Trophoblast cell (in vitro differentiated cells and primary cell): ENCODE results near the gene ATP6V1B1.

Experiments
- DNase-seq, 2 donors: peaks; one replicate each; pipeline ENCODE4 v3.0.0-alpha.2; 2016
- H2AFZ ChIP-seq: 2 replicates; pipeline ENCODE4 v1.6.1; 2013; ENCODE audit warnings: low read length, moderate library complexity, mild to moderate bottlenecking; ENCODE audit not compliant: insufficient read depth, poor library complexity
- H2AK5ac ChIP-seq: 2 replicates; pipeline ENCODE4 v1.6.1; 2013; ENCODE audit warnings: mild to moderate bottlenecking, low read length
- H2BK120ac ChIP-seq: 2 replicates; pipeline ENCODE4 v1.6.1; 2013; ENCODE audit warnings: low read length, mild to moderate bottlenecking, moderate library complexity; ENCODE audit not compliant: insufficient read depth, poor library complexity
- H2BK12ac ChIP-seq: 2 replicates; pipeline ENCODE4 v1.6.1; 2013; ENCODE audit warnings: mild to moderate bottlenecking, low read length, moderate library complexity
- H2BK5ac ChIP-seq: 2 replicates; pipeline ENCODE4 v1.6.1; 2013; ENCODE audit warnings: low read length, low read depth, moderate library complexity, mild to moderate bottlenecking; ENCODE audit not compliant: poor library complexity
- H3K14ac ChIP-seq: 2 replicates; pipeline ENCODE4 v1.6.1; 2013; ENCODE audit warnings: mild to moderate bottlenecking, low read length
- H3K18ac ChIP-seq: 2 replicates; pipeline ENCODE4 v1.6.1; 2013; ENCODE audit warnings: mild to moderate bottlenecking, low read length
- H3K23ac ChIP-seq: 2 replicates; pipeline ENCODE4 v1.6.1; 2013; ENCODE audit warnings: low read length
- H3K27ac ChIP-seq: 2 replicates; pipeline ENCODE4 v1.5.1; 2013; ENCODE audit warnings: low read depth, mild to moderate bottlenecking, inconsistent platforms, low read length, moderate library complexity
- H3K27me3 ChIP-seq: 2 replicates; pipeline ENCODE4 v1.6.1; 2013; ENCODE audit warnings: inconsistent platforms, mild to moderate bottlenecking, low read length, moderate library complexity; ENCODE audit not compliant: insufficient read depth
- H3K36me3 ChIP-seq, 2 experiments: 1 replicate in 1 of 2; 2 replicates in 1 of 2; pipeline ENCODE4 v1.6.1; 2013; ENCODE audit warnings: low read length in 2 of 2, mild to moderate bottlenecking in 2 of 2, moderate library complexity in 1 of 2; ENCODE audit not compliant: insufficient read depth in 2 of 2, control insufficient read depth in 1 of 2
- H3K4ac ChIP-seq: 2 replicates; pipeline ENCODE4 v1.6.1; 2013; ENCODE audit warnings: low read depth, mild to moderate bottlenecking, low read length, moderate library complexity
- H3K4me1 ChIP-seq, 2 experiments: 1 replicate in 1 of 2; 2 replicates in 1 of 2; pipeline ENCODE4 v1.6.1; 2013; ENCODE audit warnings: low read length in 2 of 2, mild to moderate bottlenecking in 2 of 2, moderate library complexity in 1 of 2; ENCODE audit not compliant: insufficient read depth in 2 of 2, control insufficient read depth in 1 of 2
- H3K4me2 ChIP-seq: 2 replicates; pipeline ENCODE4 v1.6.1; 2013; ENCODE audit warnings: inconsistent platforms, mild to moderate bottlenecking, low read length, moderate library complexity
- H3K4me3 ChIP-seq: 2 replicates; pipeline ENCODE4 v1.5.1; 2013; ENCODE audit warnings: mild to moderate bottlenecking, low read depth, low read length, inconsistent platforms
- H3K79me1 ChIP-seq: one replicate; pipeline ENCODE4 v1.6.1; 2013; ENCODE audit warnings: low read length
- H3K79me2 ChIP-seq: 2 replicates; pipeline ENCODE4 v1.6.1; 2013; ENCODE audit warnings: low read length, mild to moderate bottlenecking; ENCODE audit not compliant: control insufficient read depth, insufficient read depth, poor library complexity
- H3K9ac ChIP-seq: 2 replicates; pipeline ENCODE4 v1.6.1; 2013; ENCODE audit warnings: mild to moderate bottlenecking, low read length
- H3K9me3 ChIP-seq: 2 replicates; pipeline ENCODE4 v1.6.1; 2013; ENCODE audit warnings: low read depth, mild to moderate bottlenecking, control low read depth, inconsistent platforms, low read length; ENCODE audit not compliant: insufficient read depth
- H4K12ac ChIP-seq: 2 replicates; pipeline ENCODE4 v1.6.1; 2013; ENCODE audit warnings: low read depth, mild to moderate bottlenecking, low read length, moderate library complexity
- H4K8ac ChIP-seq: 2 replicates; pipeline ENCODE4 v1.6.1; 2013; ENCODE audit warnings: low read depth, mild to moderate bottlenecking, low read length, moderate library complexity
- H4K91ac ChIP-seq: one replicate; pipeline ENCODE4 v1.6.1; 2013; ENCODE audit warnings: low read depth, mild to moderate bottlenecking, low read length, moderate library complexity
- WGBS: extraction: QIAGEN DNeasy Blood & Tissue Kit; methylation state at CpG from one replicate; pipeline ENCODE4 v1.1.7; 2013; ENCODE audit warnings: missing lambda C conversion rate; ENCODE audit not compliant: insufficient read length, insufficient coverage; ENCODE audit errors: extremely low coverage; 5-methylcytosine and 5-hydroxymethylcytosine counted together

The ATP6V1B1 gene

DNA sequence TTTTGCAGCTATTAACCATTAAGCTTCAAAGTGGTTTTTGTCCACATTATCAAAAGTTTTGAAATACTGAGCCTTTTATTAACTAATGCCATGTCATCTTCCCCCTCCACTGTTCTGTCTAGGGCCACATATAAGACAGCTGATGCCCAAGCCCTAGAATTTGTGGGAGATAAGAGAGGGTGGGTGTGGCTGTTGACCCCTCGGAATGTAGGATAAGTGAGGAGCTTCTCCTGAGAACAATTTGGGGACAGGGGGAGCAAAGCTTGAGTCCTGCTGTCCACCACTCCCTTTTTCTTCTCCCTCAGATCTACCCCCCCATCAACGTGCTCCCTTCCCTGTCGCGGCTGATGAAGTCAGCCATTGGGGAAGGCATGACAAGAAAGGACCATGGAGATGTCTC, 28.4 kb downstream of the ATP6V1B1 start:
- Histone ChIP-seq H3K36me3 (no peaks in the 10 kb centered on the region), H2BK120ac (no peak overlapping the region), H4K91ac (no peak overlapping the region), H3K4me2 (no peak overlapping the region), H2BK5ac (no peak overlapping the region), H3K27ac (no peak overlapping the region), H3K14ac (no peak overlapping the region), H3K18ac (no peak overlapping the region), H4K8ac (no peak overlapping the region), H3K9me3 (peaks cover 2% of the 10 kb centered on the region), H3K23ac (no peak overlapping the region), H2AK5ac (no peak overlapping the region), H3K4ac (no peak overlapping the region), H2BK12ac (no peak overlapping the region), H2AFZ (no peak overlapping the region), H3K27me3 (peaks cover 3% of the 10 kb centered on the region), H3K4me1 (peaks cover 0 to 2% of the 10 kb centered on the region in 2 experiments), H3K4me3 (no peak overlapping the region), H3K9ac (no peak overlapping the region), H3K79me2 (no peaks in the 10 kb centered on the region), H3K79me1 (no peaks in the 10 kb centered on the region), H4K12ac (no peak overlapping the region)
- no CpG with 5 or more reads among the region's 4 CpGs for WGBS
- DNase-seq, result no peak

DNA sequence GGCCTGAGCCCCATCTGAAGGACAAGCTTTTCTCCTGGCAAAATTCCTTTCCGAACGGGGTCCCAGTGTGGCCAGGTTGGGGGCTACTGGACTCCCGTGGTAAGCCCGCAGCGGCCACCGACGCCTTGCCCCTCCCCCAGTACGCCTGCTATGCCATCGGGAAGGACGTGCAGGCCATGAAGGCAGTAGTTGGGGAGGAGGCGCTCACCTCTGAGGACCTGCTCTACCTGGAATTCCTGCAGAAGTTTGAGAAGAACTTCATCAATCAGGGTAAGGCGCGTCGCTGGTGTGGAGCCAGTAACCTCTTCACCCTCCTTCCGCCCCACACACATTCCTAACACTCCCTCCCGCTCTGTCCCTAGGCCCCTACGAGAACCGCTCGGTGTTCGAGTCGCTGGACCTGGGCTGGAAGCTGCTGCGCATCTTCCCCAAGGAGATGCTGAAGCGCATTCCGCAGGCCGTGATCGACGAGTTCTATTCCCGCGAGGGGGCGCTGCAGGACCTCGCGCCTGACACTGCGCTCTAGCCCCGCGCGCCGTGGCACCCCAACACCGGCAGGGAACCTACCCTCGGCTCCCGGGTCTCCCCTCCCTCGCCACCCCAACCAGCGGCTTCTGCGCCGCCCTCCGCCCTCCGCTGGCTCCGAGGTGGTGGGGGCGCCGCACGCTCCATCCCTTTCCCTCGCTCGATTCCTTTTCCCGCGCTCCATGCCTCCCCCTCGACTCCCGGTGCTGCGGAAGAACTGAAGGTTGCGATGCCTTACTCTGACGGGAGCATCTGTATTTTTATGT, 29.1 kb downstream of the ATP6V1B1 start:
- H2BK5ac ChIP-seq, result no peak overlapping the region

DNA sequence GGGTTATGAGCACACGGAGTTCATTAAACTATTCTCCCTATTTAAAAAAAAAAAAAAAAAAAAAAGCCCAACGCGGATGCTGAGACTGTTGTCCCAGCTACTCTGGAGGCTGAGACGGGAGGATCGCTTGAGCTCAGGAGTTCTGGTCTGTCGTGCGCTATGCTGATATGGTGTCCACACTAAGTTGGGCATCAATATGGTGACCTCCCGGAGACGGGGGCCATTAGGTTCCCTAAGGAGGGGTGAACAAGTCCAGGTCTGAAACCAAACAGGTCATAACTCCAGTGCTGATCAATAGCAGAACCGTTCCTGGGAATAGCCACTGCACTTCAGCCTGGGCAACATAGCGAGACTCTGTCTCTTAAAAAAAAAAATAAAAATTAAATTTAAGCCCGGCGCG, 29.8 kb downstream of the ATP6V1B1 start:
- no CpG with 5 or more reads among the region's 14 CpGs for WGBS
- no peak for DNase-seq
- H4K8ac ChIP-seq, result no peak overlapping the region
- no peak overlapping the region for H2AFZ ChIP-seq
- no peak overlapping the region for H3K4me2 ChIP-seq
- no peaks in the 10 kb centered on the region for H3K36me3 ChIP-seq
- no peak overlapping the region for H3K27ac ChIP-seq
- no peaks in the 10 kb centered on the region for H3K79me1 ChIP-seq
- no peak overlapping the region for H3K23ac ChIP-seq
- H3K4me1 ChIP-seq, result peaks cover 0 to 2% of the 10 kb centered on the region in 2 experiments
- no peak overlapping the region for H3K4me3 ChIP-seq
- no peak overlapping the region for H3K18ac ChIP-seq
- H4K91ac ChIP-seq, result no peak overlapping the region
- H2BK5ac ChIP-seq, result no peak overlapping the region
- H3K9me3 ChIP-seq, result peaks cover 2% of the 10 kb centered on the region
- H4K12ac ChIP-seq, result no peak overlapping the region
- H2BK12ac ChIP-seq, result no peak overlapping the region
- H3K79me2 ChIP-seq, result no peaks in the 10 kb centered on the region
- H3K9ac ChIP-seq, result no peak overlapping the region
- no peak overlapping the region for H2AK5ac ChIP-seq
- H3K14ac ChIP-seq, result no peak overlapping the region
- H3K27me3 ChIP-seq, result peaks cover 3% of the 10 kb centered on the region
- H3K4ac ChIP-seq, result no peak overlapping the region
- H2BK120ac ChIP-seq, result no peak overlapping the region

More for the DNA sequence above, 29.1 kb downstream of the ATP6V1B1 start:
- no CpG with 5 or more reads among the region's 59 CpGs for WGBS
- Histone ChIP-seq H3K27ac (no peak overlapping the region), H3K14ac (no peak overlapping the region), H2BK120ac (no peak overlapping the region), H3K9ac (no peak overlapping the region), H2AK5ac (no peak overlapping the region), H3K79me1 (no peaks in the 10 kb centered on the region), H3K4me3 (no peak overlapping the region), H3K4me2 (peak overlapping the region; percentile 60), H3K23ac (no peak overlapping the region), H3K27me3 (peaks cover 3% of the 10 kb centered on the region), H2AFZ (no peak overlapping the region), H4K12ac (no peak overlapping the region), H3K9me3 (peaks cover 2% of the 10 kb centered on the region), H3K36me3 (no peaks in the 10 kb centered on the region), H3K79me2 (no peaks in the 10 kb centered on the region), H3K18ac (no peak overlapping the region), H4K91ac (no peak overlapping the region), H3K4me1 (peaks cover 0 to 2% of the 10 kb centered on the region in 2 experiments), H4K8ac (no peak overlapping the region), H2BK12ac (no peak overlapping the region), H3K4ac (no peak overlapping the region)
- peak in 1 of 2 donors; percentile 69 for DNase-seq

DNA sequence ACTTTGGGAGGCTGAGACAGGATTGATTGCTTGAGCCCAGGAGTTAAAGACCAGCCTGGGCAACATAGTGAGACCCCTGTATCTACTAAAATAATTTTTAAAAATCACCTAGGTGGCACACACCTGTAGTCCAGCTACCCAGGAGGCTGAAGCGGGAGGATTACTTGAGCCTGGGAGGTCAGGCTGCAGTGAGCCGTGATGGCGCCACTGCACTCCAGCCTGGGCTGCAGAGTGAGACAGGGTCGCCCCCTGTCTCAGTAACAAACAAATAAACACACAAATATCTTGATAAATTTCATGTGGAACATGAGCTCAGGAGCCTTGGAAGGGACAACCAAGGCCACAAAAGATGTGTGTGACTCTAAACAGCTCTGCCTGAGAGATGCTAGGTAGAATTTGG, 31.0 kb downstream of the ATP6V1B1 start:
- Histone ChIP-seq H2AFZ (no peak overlapping the region), H2BK12ac (no peak overlapping the region), H3K4me2 (no peak overlapping the region), H2AK5ac (no peak overlapping the region), H3K79me2 (no peaks in the 10 kb centered on the region), H4K12ac (no peak overlapping the region), H4K8ac (no peak overlapping the region), H4K91ac (no peak overlapping the region), H3K79me1 (no peaks in the 10 kb centered on the region), H3K23ac (no peak overlapping the region), H3K14ac (no peak overlapping the region), H2BK120ac (no peak overlapping the region), H3K27ac (no peak overlapping the region), H3K9me3 (peaks cover 2% of the 10 kb centered on the region), H2BK5ac (no peak overlapping the region), H3K4ac (no peak overlapping the region), H3K27me3 (peaks cover 3% of the 10 kb centered on the region), H3K18ac (no peak overlapping the region), H3K36me3 (no peaks in the 10 kb centered on the region), H3K4me1 (peaks cover 0 to 2% of the 10 kb centered on the region in 2 experiments), H3K9ac (no peak overlapping the region), H3K4me3 (no peak overlapping the region)
- no CpG with 5 or more reads among the region's 4 CpGs for WGBS
- DNase-seq, result no peak
